HG03469 (cell line): ENCODE results near the gene FAM222A.

ENCODE experiments used
- ATAC-seq: cut with Tn5 transposase; IDR thresholded peaks from one replicate; pipeline ENCODE4 v1.9.1; 2021; ENCODE audit warnings: mild to moderate bottlenecking, moderate library complexity, moderate number of reproducible peaks; ENCODE audit not compliant: unreplicated experiment

Gene FAM222A

GRCh38 chr12:109710747-109711595 lies 2.7 kb upstream of the FAM222A start:
- no peak for ATAC-seq

- ATAC-seq: no peak
Observed at GRCh38 chr12:109711596-109712461, 1.8 kb upstream of the FAM222A start.

DNA sequence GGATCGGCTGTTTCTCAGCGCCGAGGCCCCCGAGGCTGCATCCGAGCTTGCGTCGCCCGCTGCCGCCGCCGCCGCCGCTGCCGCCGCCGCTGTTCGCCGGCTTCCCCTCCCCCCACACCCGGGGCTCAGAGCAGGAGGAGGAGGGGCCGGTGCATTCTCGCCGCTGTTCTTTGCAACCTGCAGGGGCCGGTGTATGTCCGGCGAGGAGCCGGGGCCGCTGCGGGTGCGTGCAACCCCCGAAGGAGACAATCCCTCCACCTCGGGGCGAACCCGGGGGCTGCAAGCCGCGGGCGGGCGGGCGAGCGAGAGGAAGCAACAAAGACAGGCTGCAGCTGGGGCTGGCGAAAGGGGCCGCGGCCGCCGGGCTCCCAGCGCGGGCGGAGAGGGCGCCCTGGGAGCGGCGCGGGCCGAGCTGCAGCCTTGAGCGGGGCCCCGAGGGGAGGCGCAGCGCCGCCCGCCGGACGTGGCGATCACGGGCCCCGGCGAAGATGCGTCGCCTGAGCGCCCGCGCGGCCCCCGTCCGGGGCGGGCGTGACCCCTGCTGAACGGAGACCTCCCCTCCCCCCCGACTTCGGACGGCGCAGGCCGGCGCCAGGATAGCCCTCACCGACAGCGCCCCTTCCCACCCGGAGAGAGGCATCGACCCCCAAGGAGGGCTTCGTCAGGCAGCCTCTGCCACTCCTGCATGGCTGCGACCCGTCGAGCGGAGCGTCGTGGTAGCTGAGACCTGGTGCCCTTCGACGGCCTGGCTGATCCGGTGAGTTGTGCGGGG lies 702 bp downstream of the FAM222A start:
- ATAC-seq: no peak

GRCh38 chr12:109714913-109715244 lies 1.3 kb downstream of the FAM222A start:
- no peak for ATAC-seq

GRCh38 chr12:109715310-109716091 lies 1.9 kb downstream of the FAM222A start:
- no peak for ATAC-seq

GRCh38 chr12:109716092-109716479 lies 2.5 kb downstream of the FAM222A start:
- no peak for ATAC-seq

- ATAC-seq: no peak
Observed at GRCh38 chr12:109716512-109717389, 3.1 kb downstream of the FAM222A start.

- no peak for ATAC-seq
Observed at GRCh38 chr12:109717390-109718357, 4.0 kb downstream of the FAM222A start.

GRCh38 chr12:109718390-109718789 lies 4.8 kb downstream of the FAM222A start:
- no peak for ATAC-seq

- no peak for ATAC-seq
Observed at GRCh38 chr12:109719123-109720022, 5.7 kb downstream of the FAM222A start.

GRCh38 chr12:109720152-109720856 lies 6.7 kb downstream of the FAM222A start:
- no peak for ATAC-seq

- ATAC-seq: no peak
Observed at GRCh38 chr12:109720857-109721189, 7.2 kb downstream of the FAM222A start.

DNA sequence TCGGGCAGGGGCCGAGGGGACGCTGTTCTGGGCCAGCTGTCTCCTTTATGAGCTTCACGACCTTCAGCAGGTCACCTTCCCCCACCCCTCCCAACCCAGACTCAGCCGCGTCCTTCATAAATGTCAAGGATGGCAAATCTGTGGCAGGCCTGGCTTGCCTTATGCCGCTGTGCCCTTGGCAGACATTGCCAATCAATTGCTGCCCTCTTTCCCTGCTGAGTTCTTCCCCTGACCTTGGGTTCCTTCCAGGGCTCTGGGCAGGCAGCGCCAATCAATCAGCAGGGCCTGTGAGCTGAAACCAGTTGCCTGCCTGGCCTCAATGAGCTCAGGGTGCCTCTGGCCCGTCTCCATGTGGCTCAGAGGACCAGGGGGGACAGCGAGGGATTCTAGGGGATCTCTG lies 7.7 kb downstream of the FAM222A start:
- ATAC-seq: no peak

DNA sequence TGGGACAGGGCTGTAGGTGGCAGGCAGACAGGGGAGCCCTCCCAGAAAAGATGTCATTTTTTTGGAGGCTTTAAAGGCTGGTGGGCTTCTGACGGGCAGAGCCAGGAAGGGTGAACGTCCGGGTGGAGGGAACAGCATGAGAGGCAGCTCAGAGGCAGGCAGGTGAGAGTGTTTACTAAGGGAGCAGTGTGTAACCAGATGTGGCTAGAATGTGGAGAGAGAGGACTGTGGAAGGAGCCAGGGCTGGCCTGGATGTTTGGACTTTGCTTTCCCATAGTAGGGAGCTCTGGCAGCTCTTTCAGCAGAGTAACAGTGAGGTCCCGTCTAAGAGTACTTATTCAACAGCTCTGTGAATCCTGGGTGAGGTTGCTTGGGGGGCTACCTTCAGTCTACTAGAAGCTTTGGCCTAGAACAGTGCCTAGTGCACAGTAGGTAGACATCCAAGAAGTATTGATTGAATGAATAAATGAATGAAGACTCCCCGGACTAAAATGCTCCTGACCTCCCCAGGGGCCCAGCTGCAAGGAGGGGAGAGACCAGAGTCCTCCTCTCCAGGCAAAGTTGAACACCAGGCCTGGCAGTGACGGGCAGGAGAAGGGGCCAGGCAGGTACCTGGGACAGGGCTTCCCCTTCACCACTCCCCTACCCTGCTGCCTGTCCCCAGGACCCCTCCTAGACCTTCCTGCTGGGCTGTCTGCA lies 8.5 kb downstream of the FAM222A start:
- ATAC-seq: no peak

GRCh38 chr12:109722721-109723094 lies 9.1 kb downstream of the FAM222A start:
- ATAC-seq: no peak

DNA sequence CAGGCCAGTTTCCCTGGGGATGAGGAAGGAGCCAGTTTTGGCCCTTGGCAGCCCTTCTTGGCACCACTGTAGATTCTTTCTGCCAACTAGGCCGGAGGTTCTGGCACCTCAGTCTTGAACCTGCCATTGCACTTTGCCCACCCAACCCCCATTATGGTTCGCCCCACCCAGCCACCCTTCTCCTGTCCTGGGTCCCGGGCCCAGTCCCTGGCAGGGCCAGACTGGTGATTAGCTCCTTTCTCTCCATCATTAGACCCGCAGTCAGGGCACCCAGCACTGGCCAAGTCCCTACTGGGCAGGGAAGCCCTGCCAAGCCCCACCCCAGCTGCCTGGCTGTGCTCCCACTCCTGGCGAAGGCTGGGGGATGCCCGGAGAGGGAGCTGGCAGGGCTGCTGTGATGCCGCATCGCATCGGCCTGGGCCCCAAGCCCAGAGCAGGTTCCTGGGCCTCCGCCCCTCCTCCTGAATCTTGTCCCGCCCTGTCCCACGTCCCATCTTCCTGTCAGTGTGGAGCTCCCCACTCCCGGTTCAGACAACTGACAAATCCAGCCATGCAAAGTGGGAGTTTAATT lies 9.8 kb downstream of the FAM222A start:
- no peak for ATAC-seq
